ENCODE data around the gene PLD4.

The PLD4 gene

DNA sequence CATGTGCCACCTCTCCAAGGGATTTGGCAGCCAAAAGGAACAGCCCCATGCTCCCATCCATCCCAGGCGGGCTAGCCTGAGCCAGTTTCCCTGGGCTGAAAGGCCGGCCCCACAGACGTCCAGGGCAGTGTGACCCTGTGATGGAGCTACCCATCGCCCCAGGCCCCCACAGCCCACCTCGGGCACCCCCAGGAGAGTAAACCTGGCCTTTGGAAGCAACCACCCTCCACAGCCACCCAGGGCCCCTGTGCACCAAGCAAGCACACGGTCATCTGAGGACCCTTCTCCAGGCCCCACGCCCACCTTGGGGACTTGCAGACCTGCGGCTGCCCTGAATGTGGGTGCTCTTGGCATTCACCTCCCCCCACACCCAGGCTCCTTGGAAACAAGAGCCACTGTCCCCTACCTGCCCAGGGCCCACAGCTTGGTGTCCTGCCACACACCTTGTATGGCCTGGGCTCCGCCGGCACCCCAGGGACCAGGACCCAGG is 45.1 kb downstream of the PLD4 start:
- Histone ChIP-seq H3K4me1 (ENCODE audit: insufficient read depth, low read length) (peaks cover 28% of the 10 kb centered on the region), H3K9me3 (ENCODE audit: insufficient read depth, low read depth, low read length) (no peaks in the 10 kb centered on the region), H3K27me3 (ENCODE audit: insufficient read depth, low read length) (peaks cover 4% of the 10 kb centered on the region; the same call in 1 of the 2 replicates), H3K27ac (ENCODE audit: low read depth, low read length) (no peak overlapping the region), H3K36me3 (ENCODE audit: insufficient read depth, low read length) (no peaks in the 10 kb centered on the region), H3K9ac (ENCODE audit: low read depth, low read length) (no peak overlapping the region), H3K4me3 (ENCODE audit: low read length) (no peak overlapping the region)
- 91% methylated on average over 10 of the region's 10 CpGs for WGBS

DNA sequence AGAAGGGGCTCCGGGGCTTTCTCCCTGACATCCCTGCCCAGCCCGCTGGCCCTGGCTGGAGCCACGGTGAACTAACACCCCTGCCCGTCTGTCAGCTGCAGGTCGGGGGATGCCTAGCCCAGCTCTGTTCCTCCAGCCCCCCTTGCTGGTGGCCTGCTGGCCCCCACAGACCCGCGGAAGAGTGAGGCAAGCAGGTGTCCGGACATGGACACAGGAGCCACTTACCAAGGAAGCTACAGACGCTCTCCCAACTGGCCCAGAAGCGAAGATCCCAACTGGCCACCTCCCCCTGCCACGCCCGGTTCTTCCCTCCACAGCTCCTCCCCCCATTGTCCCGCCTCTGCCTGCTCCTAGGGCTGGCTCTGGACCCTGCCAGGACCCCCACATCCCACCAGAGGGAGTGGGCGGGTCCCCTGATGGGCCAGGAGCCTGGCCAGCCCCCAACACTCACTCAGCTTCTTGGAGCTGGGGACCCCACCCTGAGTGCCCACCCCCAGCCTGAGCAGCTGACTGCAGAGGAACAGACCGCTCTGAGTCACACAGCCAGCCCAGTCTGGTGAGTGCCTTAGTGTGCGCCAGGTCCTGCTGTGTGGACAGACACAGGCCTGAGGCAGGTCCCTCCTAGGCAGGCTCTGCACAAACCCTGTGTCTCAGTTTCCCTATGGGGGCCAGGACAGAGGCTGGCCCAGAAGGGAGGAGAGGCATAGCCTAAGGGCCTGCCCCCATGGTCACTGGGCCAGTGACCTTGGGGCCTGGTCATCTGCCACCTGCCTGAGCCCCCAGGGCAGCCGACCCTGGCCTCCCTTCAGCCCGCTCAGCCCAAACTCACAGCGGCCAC is 45.8 kb downstream of the PLD4 start:
- Histone ChIP-seq H3K4me1 (ENCODE audit: insufficient read depth, low read length) (peaks cover 28% of the 10 kb centered on the region), H3K27ac (ENCODE audit: low read depth, low read length) (no peak overlapping the region), H3K36me3 (ENCODE audit: insufficient read depth, low read length) (no peaks in the 10 kb centered on the region), H3K27me3 (ENCODE audit: insufficient read depth, low read length) (peaks cover 4% of the 10 kb centered on the region; the same call in 1 of the 2 replicates), H3K4me3 (ENCODE audit: low read length) (no peak overlapping the region), H3K9me3 (ENCODE audit: insufficient read depth, low read depth, low read length) (no peaks in the 10 kb centered on the region), H3K9ac (ENCODE audit: low read depth, low read length) (no peak overlapping the region)
- WGBS: 61% methylated on average over 19 of the region's 19 CpGs

DNA sequence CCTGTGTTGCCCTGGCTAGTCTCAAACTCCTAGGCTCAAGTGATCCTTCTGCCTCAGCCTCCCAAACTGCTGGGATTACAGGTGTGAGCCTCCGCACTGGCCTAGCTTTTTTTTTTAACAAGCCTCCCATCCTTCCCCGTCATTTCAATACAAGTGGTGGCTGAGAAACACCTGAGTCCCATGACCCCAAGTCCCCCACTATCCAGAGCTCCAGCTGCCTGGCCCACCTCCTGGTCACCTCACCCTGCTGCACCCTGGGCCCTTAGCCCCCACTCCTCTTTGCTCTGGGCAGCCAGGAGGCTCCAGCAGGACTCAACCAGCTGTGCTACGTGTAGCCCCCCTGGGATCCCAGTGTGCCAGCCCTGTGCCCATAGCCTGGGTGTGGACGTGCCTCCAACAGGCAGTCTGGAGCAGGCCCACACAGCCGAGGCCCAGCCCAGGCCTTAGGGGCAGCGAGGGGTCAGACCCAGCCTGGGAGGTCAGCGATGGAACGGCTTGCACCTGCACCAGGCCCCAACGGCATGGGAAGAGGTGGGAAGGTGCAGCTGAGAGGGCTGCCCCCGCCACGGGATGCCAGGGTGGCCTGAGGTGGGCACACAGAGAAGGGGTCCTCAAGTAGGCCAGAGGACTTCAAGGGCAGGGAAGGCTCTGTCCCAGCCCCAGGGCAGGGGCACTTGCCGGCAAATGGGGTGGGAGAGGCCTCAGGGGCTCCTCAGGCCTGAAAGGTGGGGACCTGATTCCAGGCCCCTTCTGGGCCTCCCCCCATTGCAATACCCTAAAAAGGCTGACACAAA is 47.0 kb downstream of the PLD4 start:
- H3K36me3 ChIP-seq (ENCODE audit: insufficient read depth, low read length): no peaks in the 10 kb centered on the region
- H3K9ac ChIP-seq (ENCODE audit: low read depth, low read length): no peak overlapping the region
- no peaks in the 10 kb centered on the region for H3K9me3 ChIP-seq (ENCODE audit: insufficient read depth, low read depth, low read length)
- H3K27ac ChIP-seq (ENCODE audit: low read depth, low read length): no peak overlapping the region
- H3K27me3 ChIP-seq (ENCODE audit: insufficient read depth, low read length): peaks cover 9% of the 10 kb centered on the region
- no peak overlapping the region for H3K4me3 ChIP-seq (ENCODE audit: low read length)
- 90% methylated on average over 12 of the region's 12 CpGs for WGBS
- H3K4me1 ChIP-seq (ENCODE audit: insufficient read depth, low read length): peaks cover 27% of the 10 kb centered on the region

DNA sequence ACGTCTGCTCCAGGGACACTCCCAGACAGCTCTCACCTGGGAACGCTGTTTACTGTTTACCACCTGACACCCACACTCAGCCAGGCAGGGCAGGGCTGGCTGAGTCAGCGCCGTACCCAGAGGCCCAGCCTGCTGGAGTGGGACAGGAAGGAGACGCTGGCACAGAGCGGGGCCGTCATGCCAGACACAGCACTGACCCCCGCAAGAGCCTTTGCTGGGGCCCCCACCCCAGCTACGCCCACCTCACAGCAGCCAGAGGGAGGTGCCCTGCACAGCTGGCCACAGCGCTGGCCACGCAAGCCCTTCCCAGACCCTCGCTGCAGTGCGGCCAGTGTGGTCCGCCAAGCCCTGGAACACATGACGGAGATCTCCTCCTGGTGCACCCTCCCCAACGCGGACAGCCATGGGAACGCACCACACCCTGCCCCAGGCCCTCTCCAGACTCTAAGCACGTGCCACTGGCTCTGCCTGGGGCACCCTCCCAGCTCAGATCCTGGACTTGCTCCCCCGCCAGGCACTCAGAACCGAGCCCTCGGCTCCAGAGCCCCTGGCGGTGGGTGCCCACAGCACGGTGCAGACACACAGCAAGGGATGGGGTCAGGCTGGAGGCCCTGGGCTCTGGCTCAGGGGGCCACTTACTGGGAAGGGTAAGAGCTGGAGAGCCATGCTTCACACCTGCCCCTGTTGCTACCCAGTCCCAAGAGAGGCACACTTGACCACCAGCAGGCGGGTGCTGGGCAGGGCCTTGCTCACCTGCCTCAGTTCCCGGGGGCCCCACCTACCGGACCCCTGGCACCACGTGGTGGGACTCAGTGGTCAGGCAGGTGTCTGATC is 47.8 kb downstream of the PLD4 start:
- WGBS: 85% methylated on average over 28 of the region's 28 CpGs
- no peak overlapping the region for H3K4me3 ChIP-seq (ENCODE audit: low read length)
- H3K9ac ChIP-seq (ENCODE audit: low read depth, low read length): no peak overlapping the region; the same call in 1 of the 2 replicates
- H3K4me1 ChIP-seq (ENCODE audit: insufficient read depth, low read length): peaks cover 21% of the 10 kb centered on the region
- H3K27ac ChIP-seq (ENCODE audit: low read depth, low read length): no peak overlapping the region
- H3K9me3 ChIP-seq (ENCODE audit: insufficient read depth, low read depth, low read length): no peaks in the 10 kb centered on the region
- peaks cover 13% of the 10 kb centered on the region for H3K27me3 ChIP-seq (ENCODE audit: insufficient read depth, low read length)
- H3K36me3 ChIP-seq (ENCODE audit: insufficient read depth, low read length): no peaks in the 10 kb centered on the region

DNA sequence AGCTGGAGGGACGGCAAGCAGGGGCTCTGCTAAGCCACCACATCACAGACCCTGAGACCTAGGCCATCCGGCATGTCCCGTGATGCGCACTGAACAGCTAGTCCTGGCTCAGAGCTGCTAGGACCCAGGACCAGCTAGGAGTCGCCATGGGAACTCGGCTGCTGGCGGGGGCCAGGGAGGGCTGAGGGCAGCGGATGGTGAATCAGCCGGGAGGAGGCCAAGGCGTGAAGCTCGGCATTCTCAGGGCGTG is 48.4 kb downstream of the PLD4 start:
- Histone ChIP-seq H3K4me3 (ENCODE audit: low read length) (no peak overlapping the region), H3K9ac (ENCODE audit: low read depth, low read length) (no peak overlapping the region; the same call in 1 of the 2 replicates), H3K27ac (ENCODE audit: low read depth, low read length) (no peak overlapping the region), H3K27me3 (ENCODE audit: insufficient read depth, low read length) (peaks cover 18% of the 10 kb centered on the region), H3K4me1 (ENCODE audit: insufficient read depth, low read length) (peaks cover 18% of the 10 kb centered on the region), H3K36me3 (ENCODE audit: insufficient read depth, low read length) (no peaks in the 10 kb centered on the region), H3K9me3 (ENCODE audit: insufficient read depth, low read depth, low read length) (no peaks in the 10 kb centered on the region)
- WGBS: 57% methylated on average over 12 of the region's 12 CpGs

DNA sequence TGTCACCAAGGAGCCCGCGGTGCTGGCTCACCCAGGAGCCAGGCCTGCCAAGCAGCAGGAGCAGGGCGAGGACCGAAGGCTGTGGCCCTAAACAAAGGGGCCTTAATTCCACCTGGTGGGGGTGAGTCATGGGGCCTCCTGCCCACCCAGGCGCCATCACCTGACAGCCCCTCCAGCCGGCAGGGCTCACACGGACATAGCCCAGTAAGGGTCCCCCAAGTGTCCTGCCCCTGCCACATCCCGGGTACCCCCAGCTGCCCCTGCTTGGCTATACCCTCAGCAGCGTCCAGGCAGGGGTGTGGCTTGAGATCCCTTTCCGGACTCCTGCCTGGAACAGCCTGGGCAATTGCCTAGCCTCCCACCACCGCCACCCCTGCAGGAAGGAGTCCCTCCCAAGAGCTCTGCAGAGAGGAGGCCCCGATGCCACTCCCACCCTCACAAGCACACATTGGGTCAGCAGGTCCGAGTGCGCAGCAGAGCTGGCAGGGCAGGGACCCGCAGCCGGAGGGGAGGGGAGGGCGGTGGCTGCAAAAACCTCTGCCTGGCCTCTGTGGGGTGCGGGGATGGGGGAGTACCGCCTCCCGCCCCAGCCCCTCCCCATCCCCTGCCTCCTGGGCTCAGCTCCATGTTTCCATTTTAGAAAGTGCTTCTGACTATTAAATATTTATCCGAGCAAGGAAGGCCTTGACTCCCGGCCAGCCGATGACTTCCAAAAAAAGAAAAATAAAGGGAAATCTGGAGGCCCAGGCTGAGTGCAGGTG is 48.9 kb downstream of the PLD4 start:
- no peaks in the 10 kb centered on the region for H3K36me3 ChIP-seq (ENCODE audit: insufficient read depth, low read length)
- H3K9ac ChIP-seq (ENCODE audit: low read depth, low read length): no peak overlapping the region
- H3K4me3 ChIP-seq (ENCODE audit: low read length): no peak overlapping the region
- H3K9me3 ChIP-seq (ENCODE audit: insufficient read depth, low read depth, low read length): no peaks in the 10 kb centered on the region
- H3K27ac ChIP-seq (ENCODE audit: low read depth, low read length): no peak overlapping the region
- H3K4me1 ChIP-seq (ENCODE audit: insufficient read depth, low read length): peaks cover 13% of the 10 kb centered on the region
- 37% methylated on average over 23 of the region's 23 CpGs for WGBS
- peaks cover 20% of the 10 kb centered on the region for H3K27me3 ChIP-seq (ENCODE audit: insufficient read depth, low read length)

DNA sequence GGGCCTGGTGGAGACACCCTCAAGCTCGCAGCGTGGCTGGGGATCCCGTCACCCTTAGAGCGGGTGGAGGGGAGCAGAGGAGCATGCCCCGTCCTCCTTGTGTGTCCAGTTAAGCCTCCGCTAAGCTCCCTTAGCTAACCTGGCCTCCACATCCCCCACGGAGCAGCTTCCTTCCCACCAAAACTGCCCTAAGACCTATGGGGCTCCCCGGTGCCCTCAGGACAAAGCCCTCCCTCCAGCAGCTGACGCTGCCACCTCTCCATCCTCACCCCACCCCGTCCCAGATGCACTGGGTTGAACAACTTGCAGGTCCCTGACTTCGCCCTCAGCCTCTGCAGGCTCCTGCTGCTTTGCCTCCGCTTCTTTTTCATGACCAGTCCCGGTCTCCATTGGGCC is 49.5 kb downstream of the PLD4 start:
- H3K9me3 ChIP-seq (ENCODE audit: insufficient read depth, low read depth, low read length): no peaks in the 10 kb centered on the region
- H3K36me3 ChIP-seq (ENCODE audit: insufficient read depth, low read length): no peaks in the 10 kb centered on the region
- H3K4me3 ChIP-seq (ENCODE audit: low read length): no peak overlapping the region
- H3K27me3 ChIP-seq (ENCODE audit: insufficient read depth, low read length): peaks cover 26% of the 10 kb centered on the region
- no peak overlapping the region for H3K9ac ChIP-seq (ENCODE audit: low read depth, low read length)
- H3K4me1 ChIP-seq (ENCODE audit: insufficient read depth, low read length): peaks cover 15% of the 10 kb centered on the region; the same call in 1 of the 2 replicates
- WGBS: 78% methylated on average over 13 of the region's 13 CpGs
- no peak overlapping the region for H3K27ac ChIP-seq (ENCODE audit: low read depth, low read length)

DNA sequence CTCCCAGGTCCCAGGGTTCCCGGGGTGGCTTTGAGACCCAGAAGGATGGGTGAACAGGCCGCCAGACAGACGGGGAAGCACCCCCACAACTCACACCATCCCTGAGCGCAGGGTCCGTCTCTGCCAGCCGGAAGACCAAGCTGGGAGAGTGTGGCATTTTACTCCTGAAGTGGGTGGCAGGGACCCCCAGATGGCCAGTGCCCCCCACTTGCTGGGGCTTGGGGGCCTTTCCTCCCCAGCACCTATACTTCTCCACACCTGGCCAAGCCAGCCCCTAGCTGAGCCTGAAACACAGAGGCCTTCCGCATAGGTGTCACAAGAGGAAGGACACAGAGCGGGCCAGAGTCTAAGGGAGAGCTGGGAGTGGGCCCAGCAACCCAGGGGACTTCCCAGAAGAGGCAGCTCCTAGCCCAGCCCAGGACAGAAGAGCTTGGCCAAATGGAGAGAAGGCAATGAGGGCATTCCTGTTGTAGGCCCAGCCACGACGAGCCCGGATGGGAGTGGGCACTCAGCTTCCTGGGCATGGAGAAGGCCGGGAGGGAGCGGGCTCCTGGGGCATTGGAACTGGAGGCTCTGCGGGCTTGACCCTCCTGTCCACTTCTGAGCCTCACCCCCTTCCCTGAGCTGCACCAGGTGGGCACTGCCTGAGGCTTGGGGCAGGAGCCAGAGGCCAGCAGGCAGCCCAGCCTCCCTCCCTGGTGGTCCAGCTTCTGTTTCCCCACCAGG is 50.1 kb downstream of the PLD4 start:
- Histone ChIP-seq H3K27ac (ENCODE audit: low read depth, low read length) (no peak overlapping the region), H3K36me3 (ENCODE audit: insufficient read depth, low read length) (no peaks in the 10 kb centered on the region), H3K27me3 (ENCODE audit: insufficient read depth, low read length) (peaks cover 33% of the 10 kb centered on the region), H3K9me3 (ENCODE audit: insufficient read depth, low read depth, low read length) (no peaks in the 10 kb centered on the region), H3K9ac (ENCODE audit: low read depth, low read length) (no peak overlapping the region), H3K4me3 (ENCODE audit: low read length) (no peak overlapping the region), H3K4me1 (ENCODE audit: insufficient read depth, low read length) (peaks cover 13% of the 10 kb centered on the region; the same call in 1 of the 2 replicates)
- 93% methylated on average over 14 of the region's 14 CpGs for WGBS

DNA sequence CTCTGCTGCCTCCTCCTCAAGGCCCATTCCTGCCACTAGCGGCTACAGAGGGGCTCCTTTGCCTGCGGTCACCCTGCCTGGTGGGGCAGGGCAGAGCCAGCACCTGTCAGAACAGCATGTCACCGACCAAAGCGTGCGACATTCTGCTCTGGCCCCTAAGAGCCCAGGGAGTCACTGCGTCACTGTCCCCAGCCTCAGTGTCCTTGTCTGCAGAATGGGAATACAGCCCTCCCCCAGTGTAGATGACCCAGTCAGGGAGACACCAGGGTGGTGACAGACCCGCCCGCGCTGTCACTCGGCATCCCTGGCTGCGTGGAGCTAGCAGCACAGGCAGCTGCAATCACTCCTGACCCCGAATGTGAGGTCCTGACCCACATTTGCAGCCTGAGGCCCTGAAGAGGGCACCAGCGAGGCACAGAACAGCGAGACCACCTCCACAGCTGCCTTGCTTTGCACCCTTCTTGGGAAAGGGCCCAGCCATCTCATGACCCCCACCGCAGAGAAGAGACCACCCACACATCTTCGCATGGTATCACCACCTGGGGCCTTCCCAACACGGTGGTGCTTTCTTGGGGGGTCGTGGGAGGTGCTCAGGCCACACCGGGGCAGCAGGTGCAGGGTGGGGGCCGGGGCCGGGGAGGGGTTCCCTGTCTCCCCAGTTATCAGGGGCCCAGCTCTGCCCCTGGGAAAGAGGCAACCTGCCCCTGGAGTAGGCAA is 51.0 kb downstream of the PLD4 start:
- Histone ChIP-seq H3K9me3 (ENCODE audit: insufficient read depth, low read depth, low read length) (no peaks in the 10 kb centered on the region), H3K4me1 (ENCODE audit: insufficient read depth, low read length) (peaks cover 13% of the 10 kb centered on the region; the same call in 1 of the 2 replicates), H3K27me3 (ENCODE audit: insufficient read depth, low read length) (peaks cover 41% of the 10 kb centered on the region), H3K27ac (ENCODE audit: low read depth, low read length) (no peak overlapping the region), H3K36me3 (ENCODE audit: insufficient read depth, low read length) (no peaks in the 10 kb centered on the region), H3K4me3 (ENCODE audit: low read length) (no peak overlapping the region), H3K9ac (ENCODE audit: low read depth, low read length) (no peak overlapping the region)
- WGBS: 66% methylated on average over 21 of the region's 21 CpGs

Data from HUES64 (cell line).